CD4-positive, alpha-beta T cell treated with Interleukin-17A for 1 hour (primary cell): ENCODE data around the gene ANXA11.
A peak's percentile ranks its signal among the peaks of the same experiment; 100 is the strongest.
"Not testable (repeated sequence)": the region's sequence is repeated elsewhere in the genome, so short reads cannot be mapped to it uniquely, and the experiment has no call there.

Experiments
- DNase-seq: peaks from one replicate; pipeline ENCODE4 v3.0.0-alpha.2; 2020

The ANXA11 gene

DNA sequence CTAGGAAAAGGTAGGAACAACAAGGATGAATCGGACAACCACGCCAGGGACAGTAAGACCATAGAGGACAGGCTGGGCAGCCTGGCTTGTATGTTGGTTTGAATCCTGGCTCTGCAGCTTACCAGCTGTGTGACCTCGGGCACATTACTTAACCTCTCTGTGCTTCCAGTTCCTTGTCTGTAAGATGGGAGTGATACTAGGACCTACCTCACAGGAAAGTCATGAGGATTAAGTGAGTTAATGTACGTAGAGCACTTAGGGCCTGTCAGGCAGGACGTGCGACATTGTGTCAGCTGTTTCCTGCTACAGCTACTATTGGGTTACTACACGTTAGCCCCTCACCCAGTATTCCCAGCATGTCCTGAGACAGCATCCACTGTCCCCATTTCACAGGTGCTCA lies 40.7 kb downstream of the ANXA11 start:
- DNase-seq: no peak

DNA sequence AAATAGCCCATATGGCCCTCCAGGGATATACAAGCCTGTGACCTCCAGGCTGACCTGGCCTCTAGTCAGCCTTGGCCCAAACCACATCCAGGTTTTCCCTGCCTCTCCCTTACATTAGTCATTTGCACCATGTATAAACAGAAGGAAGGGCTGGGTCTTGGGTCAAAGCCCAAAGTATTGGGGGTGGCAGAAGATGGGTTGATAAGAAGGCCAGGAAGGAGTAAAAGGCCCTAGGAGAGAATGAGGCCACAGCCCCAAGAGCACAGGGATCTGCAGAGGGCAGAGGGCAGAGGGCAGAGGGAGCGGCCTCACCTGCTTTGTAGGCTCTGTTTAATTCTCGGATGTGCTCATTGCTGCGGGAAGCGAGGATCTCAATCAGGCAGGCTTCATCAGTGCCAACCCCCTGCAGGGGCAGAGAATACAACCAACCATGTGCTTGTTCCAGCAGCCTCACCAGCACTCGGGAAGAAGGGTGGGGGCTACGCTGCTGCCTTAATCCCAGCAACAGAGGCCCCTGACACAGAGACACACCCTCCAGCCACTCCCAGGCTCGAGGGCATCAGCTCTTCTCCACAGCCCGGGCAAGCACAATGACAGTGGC lies 41.5 kb downstream of the ANXA11 start:
- no peak for DNase-seq

GRCh38 chr10:80161321-80162083 lies 43.8 kb downstream of the ANXA11 start:
- peak; percentile 17 for DNase-seq

DNA sequence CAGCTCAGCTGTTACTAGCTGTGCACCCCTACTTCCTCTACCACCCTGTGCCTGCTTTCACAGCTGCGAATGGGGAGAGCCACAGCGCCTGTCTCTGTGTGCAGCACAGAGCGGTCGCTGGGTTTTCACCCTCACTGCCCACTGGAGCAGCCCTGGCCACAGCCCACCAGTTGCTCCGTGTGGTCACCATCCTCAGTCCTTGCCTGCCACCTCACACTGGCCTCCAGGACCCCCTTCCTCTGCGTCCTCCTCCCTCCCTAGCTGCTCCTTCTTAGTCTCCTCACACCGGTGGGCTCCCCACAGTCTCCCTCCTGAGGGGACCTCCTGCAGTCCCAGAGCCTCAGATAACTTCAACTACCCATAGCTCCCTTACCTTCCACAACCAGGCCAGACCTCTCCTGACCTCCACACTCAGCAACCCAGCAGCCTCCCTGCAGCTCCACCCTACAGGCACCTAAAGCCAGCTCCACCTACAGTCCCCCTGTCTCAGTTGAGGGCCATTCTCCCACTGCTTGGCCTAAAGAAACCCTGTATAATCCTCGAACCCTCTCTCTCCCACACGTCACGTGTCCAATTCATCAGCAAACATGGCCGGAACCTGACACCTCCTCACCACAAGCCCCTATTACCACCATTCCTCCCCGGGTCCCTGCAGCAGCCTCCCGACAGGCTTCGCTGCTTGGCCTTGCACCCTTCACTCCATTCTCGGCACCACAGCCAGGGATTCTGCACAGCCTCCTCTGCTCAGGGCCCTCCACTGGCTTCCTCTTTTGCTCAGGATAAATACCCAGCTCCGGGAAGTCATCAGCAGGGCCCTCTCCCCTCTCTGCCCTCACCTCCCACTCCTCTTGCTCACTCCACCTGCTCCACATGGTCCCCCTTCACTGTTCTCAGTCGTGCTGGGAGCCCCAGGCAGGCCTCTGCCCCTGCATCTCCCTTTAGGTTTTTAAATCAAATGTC lies 44.7 kb downstream of the ANXA11 start:
- DNase-seq: no peak

DNA sequence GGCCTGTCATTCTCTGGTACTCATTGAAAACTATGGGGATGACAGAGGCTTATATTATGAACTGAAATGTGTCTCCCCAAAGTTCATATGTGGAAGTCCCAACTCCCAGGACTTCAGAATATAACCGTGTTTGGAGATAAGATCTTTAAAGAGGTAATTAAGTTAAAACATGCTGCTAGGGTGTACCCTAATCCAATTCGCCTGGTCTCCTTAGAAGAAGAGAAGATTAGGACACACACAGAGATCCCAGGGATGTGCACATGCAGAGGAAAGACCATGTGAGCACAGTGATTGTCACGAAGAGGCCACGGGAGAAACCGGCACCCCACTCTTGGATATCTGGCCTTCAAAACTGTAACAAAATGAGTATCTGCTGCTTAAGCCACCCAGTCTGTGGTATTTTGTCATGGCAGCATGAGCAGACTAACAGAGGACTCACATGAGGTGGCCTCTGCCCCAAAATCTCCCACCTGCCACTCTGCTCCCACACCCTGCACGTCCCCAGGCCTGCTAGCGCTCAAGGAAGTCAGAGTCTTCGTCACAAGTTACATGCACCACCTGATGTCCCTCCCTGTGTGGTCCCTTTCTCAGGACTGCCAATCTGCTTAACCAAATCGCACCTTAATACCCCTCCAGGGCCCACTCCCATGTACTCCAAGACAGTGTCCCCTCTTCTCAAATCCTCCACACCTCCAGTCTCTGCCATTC lies 46.0 kb downstream of the ANXA11 start:
- no peak for DNase-seq

- no peak for DNase-seq
Measured at GRCh38 chr10:80158598-80159127, 46.7 kb downstream of the ANXA11 start.

DNA sequence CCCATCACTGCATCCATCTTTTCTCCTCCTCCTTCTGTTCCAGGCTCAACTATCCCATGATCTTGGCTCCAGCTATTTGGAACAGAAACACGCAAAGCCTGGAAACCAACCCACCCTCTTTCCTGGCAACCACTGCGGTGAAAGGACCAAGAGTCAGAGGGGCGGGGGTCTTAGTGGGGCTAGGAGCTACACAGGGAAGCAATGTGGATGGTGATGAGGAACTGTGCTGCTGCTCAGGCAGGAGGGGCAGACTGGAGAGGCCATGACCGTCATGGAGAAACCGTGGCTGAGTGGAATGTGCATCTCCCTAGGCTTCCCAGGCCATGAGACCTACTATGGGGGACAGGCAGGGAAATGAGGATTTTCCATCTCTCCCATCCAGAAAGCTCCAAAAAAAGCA lies 47.2 kb downstream of the ANXA11 start:
- no peak for DNase-seq

DNA sequence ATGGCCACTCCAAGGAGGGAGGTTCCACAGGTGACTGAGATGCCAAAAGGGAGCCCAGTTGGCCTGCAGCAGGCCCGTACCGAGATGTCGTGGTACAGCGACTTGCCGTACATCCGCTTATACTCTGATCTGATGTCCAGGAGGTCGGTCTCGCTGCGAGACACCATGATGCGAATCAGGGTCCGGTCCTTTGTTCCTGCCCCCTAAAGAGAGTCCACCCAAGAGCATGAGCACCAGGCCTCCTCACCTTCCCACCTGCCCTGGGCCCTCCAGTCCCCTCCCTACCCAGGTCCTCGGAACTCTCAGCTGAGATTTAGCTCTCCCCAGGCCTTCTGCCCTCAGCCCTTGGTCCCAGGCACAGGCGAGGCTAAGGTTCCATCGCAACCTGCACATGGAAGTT lies 47.8 kb downstream of the ANXA11 start:
- DNase-seq: no peak

- DNase-seq: no peak
Measured at GRCh38 chr10:80156216-80156615, 49.1 kb downstream of the ANXA11 start.

DNA sequence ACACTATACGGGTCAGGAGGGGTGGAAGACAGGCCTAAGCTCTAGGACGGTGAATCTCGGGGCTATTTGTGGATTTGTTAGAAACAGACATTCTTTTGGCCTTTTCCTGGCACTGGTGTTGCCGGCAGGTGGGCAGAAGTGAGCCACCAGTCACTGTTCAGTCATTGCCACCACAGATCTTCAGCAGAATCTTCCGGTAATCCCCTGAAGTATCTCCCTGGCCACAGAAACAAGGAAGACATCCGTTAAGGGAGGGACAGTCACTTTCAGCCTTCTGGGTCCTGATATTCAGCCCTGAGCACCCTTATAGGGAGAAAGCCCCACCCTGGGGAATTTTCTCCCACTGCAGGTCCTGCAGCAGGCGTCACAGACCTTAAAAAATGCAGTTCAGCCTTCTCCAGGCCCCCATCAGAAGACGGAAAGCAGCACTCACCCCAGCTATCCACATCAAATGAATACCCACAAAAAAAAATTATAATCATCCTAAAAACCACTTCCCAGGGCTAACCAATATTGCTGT lies 49.6 kb downstream of the ANXA11 start:
- no peak for DNase-seq

- no peak for DNase-seq
Measured at GRCh38 chr10:80154978-80155695, 50.2 kb downstream of the ANXA11 start.

DNA sequence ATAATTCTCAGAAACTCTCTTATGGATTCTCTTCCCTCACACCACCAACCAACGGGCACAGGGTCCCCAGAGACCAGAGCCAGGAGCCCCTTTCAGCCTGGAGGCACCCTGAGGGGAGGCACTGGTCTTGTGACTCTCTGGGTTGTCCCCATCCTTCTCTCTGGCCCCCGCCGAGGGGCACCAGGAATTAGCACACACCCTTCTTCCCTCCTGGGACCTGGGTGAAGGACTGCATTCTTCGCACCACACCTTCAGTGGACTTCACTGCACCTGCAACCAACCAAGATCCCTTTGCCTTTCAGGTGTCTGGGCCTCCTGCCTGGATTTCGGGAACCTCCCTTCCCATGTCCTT lies 50.7 kb downstream of the ANXA11 start:
- no peak for DNase-seq

GRCh38 chr10:80153460-80153859 lies 51.9 kb downstream of the ANXA11 start:
- DNase-seq: no peak

DNA sequence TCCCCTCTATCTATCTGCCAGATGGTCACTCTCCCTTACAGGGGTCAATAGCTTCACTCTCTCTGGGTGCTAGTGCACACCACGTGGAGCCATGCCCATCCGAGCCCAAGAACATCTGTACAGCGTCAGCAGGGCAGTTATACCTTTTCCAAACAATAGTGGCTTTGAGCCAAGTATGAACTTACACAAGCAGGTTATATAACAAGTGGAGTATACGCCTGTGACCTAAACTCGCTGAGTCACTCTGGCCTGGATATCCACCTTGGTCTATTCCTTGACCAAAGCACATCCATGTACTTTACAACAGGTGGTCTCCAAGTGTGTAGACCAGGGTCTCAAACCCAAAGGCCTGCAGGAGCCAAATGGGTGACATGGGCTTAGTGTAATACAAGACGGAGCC lies 52.5 kb downstream of the ANXA11 start:
- no peak for DNase-seq

DNA sequence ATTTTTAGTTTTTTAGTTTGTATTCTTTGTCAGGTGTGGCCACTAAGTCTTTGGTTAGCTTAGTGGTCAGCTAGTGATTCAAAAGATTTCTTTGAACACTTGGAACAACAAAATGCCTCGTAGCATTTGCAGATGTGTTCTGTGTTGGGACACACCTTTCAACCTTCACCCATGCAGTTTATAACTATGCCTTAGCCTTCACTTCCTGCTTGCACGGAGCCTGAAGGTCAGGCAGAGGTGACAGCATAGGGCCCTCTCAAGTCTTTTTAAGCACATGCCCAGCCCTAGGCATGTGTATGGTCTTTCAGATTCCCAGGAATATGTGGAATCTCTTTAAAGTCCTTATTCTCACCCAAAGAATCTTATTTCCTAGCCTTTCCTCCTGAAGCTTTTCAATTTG lies 55.2 kb downstream of the ANXA11 start:
- DNase-seq: no peak

- no peak for DNase-seq
Measured at GRCh38 chr10:80149123-80149522, 56.2 kb downstream of the ANXA11 start.

- DNase-seq: no peak
Measured at GRCh38 chr10:80148166-80148805, 57.1 kb downstream of the ANXA11 start.

DNA sequence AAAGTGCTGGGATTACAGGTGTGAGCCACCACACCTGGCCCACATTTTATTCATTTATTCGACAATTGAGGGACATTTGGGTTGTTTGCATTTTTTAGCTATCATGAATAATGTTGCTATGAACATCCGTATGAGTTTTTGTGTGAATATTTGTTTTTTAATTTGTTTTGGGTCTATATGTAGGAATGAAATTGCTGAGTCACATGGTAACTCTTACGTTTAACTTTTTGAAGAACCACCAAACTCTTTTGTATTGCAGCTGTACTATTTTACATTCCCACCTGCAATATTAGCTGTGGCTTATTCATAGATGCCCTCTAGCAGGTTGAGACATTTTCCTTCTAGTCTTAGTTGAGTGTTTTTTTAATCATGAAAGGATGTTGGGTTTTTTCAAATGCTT lies 58.4 kb downstream of the ANXA11 start:
- no peak for DNase-seq

GRCh38 chr10:80145406-80146308 lies 59.7 kb downstream of the ANXA11 start:
- DNase-seq: not testable (repeated sequence)

DNA sequence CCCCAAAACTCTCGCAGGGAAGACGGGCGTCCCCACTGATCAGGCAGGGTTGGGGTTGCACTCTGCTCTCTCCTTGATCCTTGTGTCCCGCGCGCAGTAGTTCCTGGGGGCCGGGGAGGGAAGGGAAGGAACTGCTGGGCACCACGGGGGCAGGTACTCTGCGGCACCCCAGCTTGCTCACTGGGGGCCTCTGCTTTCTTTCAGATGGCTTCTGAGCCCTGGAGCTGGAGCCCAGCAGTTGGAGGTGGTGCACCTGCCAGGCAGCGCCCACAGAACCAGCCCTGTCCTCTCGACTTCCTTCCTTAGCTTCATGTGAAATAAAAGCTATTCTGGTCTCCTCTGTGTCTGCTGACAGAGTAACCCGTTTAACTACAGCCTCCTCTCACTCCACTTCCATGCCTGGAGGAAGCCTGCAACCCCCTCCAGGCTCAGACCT lies 60.6 kb downstream of the ANXA11 start:
- peak; percentile 12 for DNase-seq
